Astrocyte of the cerebellum (primary cell): ENCODE data around the gene ESR2.
"Not testable (repeated sequence)": the region's sequence is repeated elsewhere in the genome, so short reads cannot be mapped to it uniquely, and the experiment has no call there.

Source experiments
- DNase-seq: peaks from one replicate; pipeline ENCODE4 v3.0.0-alpha.2; 2011; ENCODE audit warnings: low read depth
- H3K4me3 ChIP-seq: 2 replicates; pipeline ENCODE4 v1.5.1; 2011; ENCODE audit warnings: mild to moderate bottlenecking, low read depth, low read length, moderate library complexity
- CTCF ChIP-seq: IDR thresholded peaks from 2 replicates; pipeline ENCODE4 v1.5.1; 2012; ENCODE audit warnings: low read length, low read depth, moderate library complexity, mild to moderate bottlenecking; ENCODE audit errors: missing control alignments
- in situ Hi-C: cut with HindIII; loops from 2 replicates; pipeline ENCODE4 v1.10.0; 2017; ENCODE audit warnings: low sequenced_read_pairs

The ESR2 gene

GRCh38 chr14:64119500-64119899, 174.7 kb downstream of the ESR2 start:
- H3K4me3 ChIP-seq, result no peak overlapping the region
- no peak for DNase-seq
- in situ Hi-C loops, result no loop called here
- TF ChIP-seq CTCF, result no peak

GRCh38 chr14:64118892-64119291, 175.3 kb downstream of the ESR2 start:
- no peak for DNase-seq
- no peak overlapping the region for H3K4me3 ChIP-seq
- TF ChIP-seq CTCF, result no peak
- in situ Hi-C loops, result no loop called here

GRCh38 chr14:64118403-64118742, 175.8 kb downstream of the ESR2 start:
- in situ Hi-C loops, DNase-seq, H3K4me3 ChIP-seq: not testable (repeated sequence)

- no peak for TF ChIP-seq CTCF
- in situ Hi-C loops, result no loop called here
- H3K4me3 ChIP-seq, result no peak overlapping the region
- DNase-seq, result peak; percentile 22
Measured at GRCh38 chr14:64117671-64118402, 176.3 kb downstream of the ESR2 start.

GRCh38 chr14:64115401-64115800, 178.8 kb downstream of the ESR2 start:
- TF ChIP-seq CTCF, result no peak
- in situ Hi-C loops, result no loop called here
- DNase-seq, result no peak
- no peak overlapping the region for H3K4me3 ChIP-seq

GRCh38 chr14:64114796-64115195, 179.4 kb downstream of the ESR2 start:
- no peak for TF ChIP-seq CTCF
- no peak overlapping the region for H3K4me3 ChIP-seq
- DNase-seq, result no peak
- in situ Hi-C loops, result no loop called here

- in situ Hi-C loops, result no loop called here
- DNase-seq, result no peak
- no peak for TF ChIP-seq CTCF
- no peak overlapping the region for H3K4me3 ChIP-seq
Measured at GRCh38 chr14:64114166-64114565, 180.0 kb downstream of the ESR2 start.
